ENCODE data around the gene IPO4. TPM values are rescaled to one million over a fixed set of nuclear protein-coding genes. Genes with fewer than 3 reads are reported as not detected.
A peak's percentile ranks its signal among the peaks of the same experiment; 100 is the strongest.

IPO4 gene
- total and polyA plus RNA-seq, 10 of the 15 experiments (the other 5 are each of a cell fraction or from before 2014, with no cell fraction given): 7.8 to 139 (median 37.6) TPM

DNA sequence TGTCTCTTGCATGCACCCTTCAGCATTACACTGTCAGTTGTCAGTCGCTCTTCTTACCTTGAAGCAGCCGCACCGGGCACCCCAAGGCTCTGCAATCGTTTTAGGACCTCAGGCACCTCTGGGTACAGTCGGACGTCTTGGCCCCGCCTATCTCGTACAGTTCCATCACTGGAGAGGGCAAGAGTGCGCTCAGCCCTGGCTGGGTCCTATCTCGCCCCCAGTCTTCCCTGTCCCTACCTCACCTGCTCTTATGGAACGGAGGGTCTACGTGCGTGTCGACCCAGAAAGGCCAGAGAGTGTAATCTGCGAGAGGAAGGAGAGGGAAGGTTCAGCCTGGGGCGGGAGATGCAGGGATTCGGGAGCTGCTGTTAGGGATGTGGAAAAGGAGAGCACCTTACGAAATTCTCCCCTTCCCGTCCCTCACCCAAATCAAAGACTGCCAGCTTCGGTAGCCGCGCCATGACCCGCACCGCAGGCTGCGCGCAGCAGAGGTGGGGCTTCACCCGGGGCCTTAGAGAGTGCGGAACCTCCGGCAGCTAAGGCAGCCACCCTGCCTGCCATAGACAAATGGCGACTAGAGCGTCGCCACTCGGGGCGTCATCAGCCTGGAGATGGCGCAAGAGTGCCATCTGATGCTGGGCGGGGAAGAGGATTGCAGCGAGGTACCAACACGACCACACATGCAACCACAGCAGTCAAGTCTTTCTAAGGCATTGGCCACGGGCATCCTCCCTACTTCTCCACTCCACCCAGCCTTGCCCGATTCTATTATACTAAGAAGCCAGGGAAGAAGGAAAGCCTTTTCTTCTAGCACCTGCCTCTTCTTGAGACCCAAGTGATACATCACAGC, 27.1 kb upstream of the IPO4 start, which contains the start of gene MDP1 (continued):
- TF ChIP-seq RELA (IDR thresholded peaks at IDR 0.05; ENCODE audit: borderline replicate concordance, partially characterized antibody): peak; percentile 87
- TF ChIP-seq, protein P1, sequence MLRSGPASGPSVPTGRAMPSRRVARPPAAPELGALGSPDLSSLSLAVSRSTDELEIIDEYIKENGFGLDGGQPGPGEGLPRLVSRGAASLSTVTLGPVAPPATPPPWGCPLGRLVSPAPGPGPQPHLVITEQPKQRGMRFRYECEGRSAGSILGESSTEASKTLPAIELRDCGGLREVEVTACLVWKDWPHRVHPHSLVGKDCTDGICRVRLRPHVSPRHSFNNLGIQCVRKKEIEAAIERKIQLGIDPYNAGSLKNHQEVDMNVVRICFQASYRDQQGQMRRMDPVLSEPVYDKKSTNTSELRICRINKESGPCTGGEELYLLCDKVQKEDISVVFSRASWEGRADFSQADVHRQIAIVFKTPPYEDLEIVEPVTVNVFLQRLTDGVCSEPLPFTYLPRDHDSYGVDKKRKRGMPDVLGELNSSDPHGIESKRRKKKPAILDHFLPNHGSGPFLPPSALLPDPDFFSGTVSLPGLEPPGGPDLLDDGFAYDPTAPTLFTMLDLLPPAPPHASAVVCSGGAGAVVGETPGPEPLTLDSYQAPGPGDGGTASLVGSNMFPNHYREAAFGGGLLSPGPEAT (IDR thresholded peaks at IDR 0.05; ENCODE audit: low read depth): peak; percentile 84
- peak; percentile 86 for TF ChIP-seq NBN (IDR thresholded peaks at IDR 0.05)
- peak; percentile 77 for TF ChIP-seq KLF5 (IDR thresholded peaks at IDR 0.05; ENCODE audit: partially characterized antibody)
- TF ChIP-seq, protein P2, sequence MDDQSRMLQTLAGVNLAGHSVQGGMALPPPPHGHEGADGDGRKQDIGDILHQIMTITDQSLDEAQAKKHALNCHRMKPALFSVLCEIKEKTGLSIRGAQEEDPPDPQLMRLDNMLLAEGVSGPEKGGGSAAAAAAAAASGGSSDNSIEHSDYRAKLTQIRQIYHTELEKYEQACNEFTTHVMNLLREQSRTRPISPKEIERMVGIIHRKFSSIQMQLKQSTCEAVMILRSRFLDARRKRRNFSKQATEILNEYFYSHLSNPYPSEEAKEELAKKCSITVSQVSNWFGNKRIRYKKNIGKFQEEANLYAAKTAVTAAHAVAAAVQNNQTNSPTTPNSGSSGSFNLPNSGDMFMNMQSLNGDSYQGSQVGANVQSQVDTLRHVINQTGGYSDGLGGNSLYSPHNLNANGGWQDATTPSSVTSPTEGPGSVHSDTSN (IDR thresholded peaks at IDR 0.05; ENCODE audit: insufficient replicate concordance, low read depth, low read length): no peak
- TF ChIP-seq, protein P3, sequence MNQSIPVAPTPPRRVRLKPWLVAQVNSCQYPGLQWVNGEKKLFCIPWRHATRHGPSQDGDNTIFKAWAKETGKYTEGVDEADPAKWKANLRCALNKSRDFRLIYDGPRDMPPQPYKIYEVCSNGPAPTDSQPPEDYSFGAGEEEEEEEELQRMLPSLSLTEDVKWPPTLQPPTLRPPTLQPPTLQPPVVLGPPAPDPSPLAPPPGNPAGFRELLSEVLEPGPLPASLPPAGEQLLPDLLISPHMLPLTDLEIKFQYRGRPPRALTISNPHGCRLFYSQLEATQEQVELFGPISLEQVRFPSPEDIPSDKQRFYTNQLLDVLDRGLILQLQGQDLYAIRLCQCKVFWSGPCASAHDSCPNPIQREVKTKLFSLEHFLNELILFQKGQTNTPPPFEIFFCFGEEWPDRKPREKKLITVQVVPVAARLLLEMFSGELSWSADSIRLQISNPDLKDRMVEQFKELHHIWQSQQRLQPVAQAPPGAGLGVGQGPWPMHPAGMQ (IDR thresholded peaks at IDR 0.05; ENCODE audit: borderline replicate concordance): peak; percentile 22; the same call in 1 of the 2 replicates
- 0 out of 2 replicates have a peak, but pooled peaks have one; percentile 48 for TF ChIP-seq TCF3 (IDR thresholded peaks at IDR 0.05; ENCODE audit: borderline replicate concordance, insufficient read depth, low read depth, low read length)
- TF ChIP-seq, protein P4, sequence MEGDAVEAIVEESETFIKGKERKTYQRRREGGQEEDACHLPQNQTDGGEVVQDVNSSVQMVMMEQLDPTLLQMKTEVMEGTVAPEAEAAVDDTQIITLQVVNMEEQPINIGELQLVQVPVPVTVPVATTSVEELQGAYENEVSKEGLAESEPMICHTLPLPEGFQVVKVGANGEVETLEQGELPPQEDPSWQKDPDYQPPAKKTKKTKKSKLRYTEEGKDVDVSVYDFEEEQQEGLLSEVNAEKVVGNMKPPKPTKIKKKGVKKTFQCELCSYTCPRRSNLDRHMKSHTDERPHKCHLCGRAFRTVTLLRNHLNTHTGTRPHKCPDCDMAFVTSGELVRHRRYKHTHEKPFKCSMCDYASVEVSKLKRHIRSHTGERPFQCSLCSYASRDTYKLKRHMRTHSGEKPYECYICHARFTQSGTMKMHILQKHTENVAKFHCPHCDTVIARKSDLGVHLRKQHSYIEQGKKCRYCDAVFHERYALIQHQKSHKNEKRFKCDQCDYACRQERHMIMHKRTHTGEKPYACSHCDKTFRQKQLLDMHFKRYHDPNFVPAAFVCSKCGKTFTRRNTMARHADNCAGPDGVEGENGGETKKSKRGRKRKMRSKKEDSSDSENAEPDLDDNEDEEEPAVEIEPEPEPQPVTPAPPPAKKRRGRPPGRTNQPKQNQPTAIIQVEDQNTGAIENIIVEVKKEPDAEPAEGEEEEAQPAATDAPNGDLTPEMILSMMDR (IDR thresholded peaks at IDR 0.05 in 2 of 3, conservative IDR thresholded peaks at IDR 0.05 in 1 of 3; ENCODE audit: control insufficient read depth in 2 of 3, extremely low read depth in 1 of 3, insufficient read depth in 1 of 3, low read depth in 3 of 3, low read length in 3 of 3): peak; percentile 82 to 94 (median 83); a peak in 5 of 6 replicates
- TF ChIP-seq, protein P5, sequence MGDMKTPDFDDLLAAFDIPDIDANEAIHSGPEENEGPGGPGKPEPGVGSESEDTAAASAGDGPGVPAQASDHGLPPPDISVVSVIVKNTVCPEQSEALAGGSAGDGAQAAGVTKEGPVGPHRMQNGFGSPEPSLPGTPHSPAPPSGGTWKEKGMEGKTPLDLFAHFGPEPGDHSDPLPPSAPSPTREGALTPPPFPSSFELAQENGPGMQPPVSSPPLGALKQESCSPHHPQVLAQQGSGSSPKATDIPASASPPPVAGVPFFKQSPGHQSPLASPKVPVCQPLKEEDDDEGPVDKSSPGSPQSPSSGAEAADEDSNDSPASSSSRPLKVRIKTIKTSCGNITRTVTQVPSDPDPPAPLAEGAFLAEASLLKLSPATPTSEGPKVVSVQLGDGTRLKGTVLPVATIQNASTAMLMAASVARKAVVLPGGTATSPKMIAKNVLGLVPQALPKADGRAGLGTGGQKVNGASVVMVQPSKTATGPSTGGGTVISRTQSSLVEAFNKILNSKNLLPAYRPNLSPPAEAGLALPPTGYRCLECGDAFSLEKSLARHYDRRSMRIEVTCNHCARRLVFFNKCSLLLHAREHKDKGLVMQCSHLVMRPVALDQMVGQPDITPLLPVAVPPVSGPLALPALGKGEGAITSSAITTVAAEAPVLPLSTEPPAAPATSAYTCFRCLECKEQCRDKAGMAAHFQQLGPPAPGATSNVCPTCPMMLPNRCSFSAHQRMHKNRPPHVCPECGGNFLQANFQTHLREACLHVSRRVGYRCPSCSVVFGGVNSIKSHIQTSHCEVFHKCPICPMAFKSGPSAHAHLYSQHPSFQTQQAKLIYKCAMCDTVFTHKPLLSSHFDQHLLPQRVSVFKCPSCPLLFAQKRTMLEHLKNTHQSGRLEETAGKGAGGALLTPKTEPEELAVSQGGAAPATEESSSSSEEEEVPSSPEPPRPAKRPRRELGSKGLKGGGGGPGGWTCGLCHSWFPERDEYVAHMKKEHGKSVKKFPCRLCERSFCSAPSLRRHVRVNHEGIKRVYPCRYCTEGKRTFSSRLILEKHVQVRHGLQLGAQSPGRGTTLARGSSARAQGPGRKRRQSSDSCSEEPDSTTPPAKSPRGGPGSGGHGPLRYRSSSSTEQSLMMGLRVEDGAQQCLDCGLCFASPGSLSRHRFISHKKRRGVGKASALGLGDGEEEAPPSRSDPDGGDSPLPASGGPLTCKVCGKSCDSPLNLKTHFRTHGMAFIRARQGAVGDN (IDR thresholded peaks at IDR 0.05): no peak
- TF ChIP-seq TBL1XR1 (IDR thresholded peaks at IDR 0.05; ENCODE audit: low read depth, low read length): peak; percentile 64; the same call in 1 of the 2 replicates
- TF ChIP-seq MEF2B (IDR thresholded peaks at IDR 0.05; ENCODE audit: partially characterized antibody, poor library complexity, severe bottlenecking): no peak
- TF ChIP-seq, protein P6, sequence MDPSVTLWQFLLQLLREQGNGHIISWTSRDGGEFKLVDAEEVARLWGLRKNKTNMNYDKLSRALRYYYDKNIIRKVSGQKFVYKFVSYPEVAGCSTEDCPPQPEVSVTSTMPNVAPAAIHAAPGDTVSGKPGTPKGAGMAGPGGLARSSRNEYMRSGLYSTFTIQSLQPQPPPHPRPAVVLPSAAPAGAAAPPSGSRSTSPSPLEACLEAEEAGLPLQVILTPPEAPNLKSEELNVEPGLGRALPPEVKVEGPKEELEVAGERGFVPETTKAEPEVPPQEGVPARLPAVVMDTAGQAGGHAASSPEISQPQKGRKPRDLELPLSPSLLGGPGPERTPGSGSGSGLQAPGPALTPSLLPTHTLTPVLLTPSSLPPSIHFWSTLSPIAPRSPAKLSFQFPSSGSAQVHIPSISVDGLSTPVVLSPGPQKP (IDR thresholded peaks at IDR 0.05; ENCODE audit: low read depth, low read length): 0 out of 2 replicates have a peak, but pooled peaks have one; percentile 53
- TF ChIP-seq, protein P7, sequence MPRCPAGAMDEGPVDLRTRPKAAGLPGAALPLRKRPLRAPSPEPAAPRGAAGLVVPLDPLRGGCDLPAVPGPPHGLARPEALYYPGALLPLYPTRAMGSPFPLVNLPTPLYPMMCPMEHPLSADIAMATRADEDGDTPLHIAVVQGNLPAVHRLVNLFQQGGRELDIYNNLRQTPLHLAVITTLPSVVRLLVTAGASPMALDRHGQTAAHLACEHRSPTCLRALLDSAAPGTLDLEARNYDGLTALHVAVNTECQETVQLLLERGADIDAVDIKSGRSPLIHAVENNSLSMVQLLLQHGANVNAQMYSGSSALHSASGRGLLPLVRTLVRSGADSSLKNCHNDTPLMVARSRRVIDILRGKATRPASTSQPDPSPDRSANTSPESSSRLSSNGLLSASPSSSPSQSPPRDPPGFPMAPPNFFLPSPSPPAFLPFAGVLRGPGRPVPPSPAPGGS (IDR thresholded peaks at IDR 0.05; ENCODE audit: borderline replicate concordance, insufficient read depth, low read depth, low read length, poor library complexity, severe bottlenecking): peak; percentile 44

Measured in GM12878 (cell line).